ENCODE data around the gene ZNF276.

The ZNF276 gene

DNA sequence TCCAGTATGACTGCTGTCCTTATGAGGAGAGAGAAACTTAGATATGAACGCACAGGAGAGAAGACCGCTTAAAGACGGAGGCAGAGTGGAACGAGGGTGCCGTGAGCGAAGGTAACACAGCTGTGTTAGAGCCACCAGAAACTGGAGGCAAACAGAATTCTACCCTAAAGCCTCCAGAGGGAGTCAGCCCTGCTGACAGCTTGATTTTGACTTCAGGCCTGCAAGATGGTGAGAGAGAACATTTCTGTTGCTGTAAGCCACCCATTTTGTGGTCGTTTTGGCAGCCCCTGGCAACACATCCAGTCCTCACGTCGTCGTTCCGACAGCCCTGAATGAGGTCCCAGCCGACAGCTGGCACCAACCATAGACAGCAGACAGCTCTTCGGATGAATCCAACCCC lies 17.1 kb upstream of the ZNF276 start:
- no peak overlapping the region for H3K4me3 Mint-ChIP-seq
- no peaks in the 10 kb centered on the region for H3K9me3 Mint-ChIP-seq
- H3K4me1 Mint-ChIP-seq = peaks cover 19% of the 10 kb centered on the region
- DNase-seq (ENCODE audit: low spot score in 2 of 2) = no peak
- ATAC-seq = no peak
- peaks cover 9% of the 10 kb centered on the region for H3K36me3 Mint-ChIP-seq
- no peak overlapping the region for H3K27ac Mint-ChIP-seq

DNA sequence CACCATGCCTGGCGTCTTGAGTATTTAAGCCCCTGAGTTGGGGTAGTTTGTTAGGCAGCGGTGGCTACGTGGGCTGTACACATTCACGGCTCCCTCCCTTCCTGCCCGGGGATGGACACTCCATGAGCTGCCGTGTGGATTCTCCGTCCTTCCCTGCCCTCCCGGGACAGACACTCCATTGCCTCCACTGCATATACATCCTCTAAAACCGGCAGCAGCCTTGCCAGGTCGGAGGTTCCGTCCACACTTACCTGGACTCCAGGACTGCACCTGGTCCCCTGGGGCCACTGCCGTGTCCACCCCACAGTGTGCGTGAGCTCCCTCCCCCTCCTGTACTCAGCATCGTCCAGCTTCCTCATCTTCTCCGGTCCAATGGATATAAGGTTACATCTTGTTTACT lies 16.3 kb upstream of the ZNF276 start:
- DNase-seq (ENCODE audit: low spot score in 2 of 2) (no peak), ATAC-seq (no peak)
- peaks cover 16% of the 10 kb centered on the region for H3K4me1 Mint-ChIP-seq
- peaks cover 5% of the 10 kb centered on the region for H3K36me3 Mint-ChIP-seq
- H3K4me3 Mint-ChIP-seq = no peak overlapping the region
- no peak overlapping the region for H3K27ac Mint-ChIP-seq
- no peaks in the 10 kb centered on the region for H3K9me3 Mint-ChIP-seq

DNA sequence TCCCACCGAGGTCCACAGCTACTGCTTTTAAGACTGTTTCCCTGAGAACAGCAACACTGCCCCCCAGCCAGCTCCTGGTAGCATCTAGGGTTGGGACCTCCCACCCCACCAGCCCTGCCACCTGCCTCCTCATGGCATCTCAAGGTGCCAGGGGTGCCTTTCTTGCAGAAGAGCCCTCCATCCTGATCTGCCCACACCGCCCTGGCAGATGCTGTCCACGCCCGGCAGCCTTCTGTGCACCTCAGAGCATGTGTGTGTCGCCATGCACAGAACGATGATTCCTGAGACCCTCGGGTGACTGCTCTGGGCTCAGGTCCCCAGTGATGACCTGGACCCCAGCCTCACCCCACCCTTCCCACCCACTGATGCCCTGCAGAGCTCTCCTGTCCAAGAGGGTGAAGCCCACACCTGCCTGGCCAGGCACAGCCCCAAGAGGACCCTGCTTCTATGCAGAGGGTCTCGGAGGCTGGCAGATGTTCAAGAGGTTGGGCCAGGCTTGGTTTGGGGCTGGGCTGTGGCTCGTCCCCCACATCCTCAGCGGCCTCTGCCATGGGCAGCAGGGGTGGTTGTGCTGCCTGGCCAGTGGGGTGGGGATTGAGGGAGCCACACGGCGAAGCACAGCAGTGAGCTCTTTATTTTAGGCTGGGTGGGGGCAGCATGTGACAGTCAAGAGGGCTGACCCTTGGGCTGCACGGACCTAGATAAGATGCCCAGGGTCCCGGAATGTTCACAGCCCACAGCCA lies 14.6 kb upstream of the ZNF276 start:
- no peaks in the 10 kb centered on the region for H3K36me3 Mint-ChIP-seq
- H3K4me3 Mint-ChIP-seq = no peak overlapping the region
- H3K27ac Mint-ChIP-seq = no peak overlapping the region
- ATAC-seq (no peak), DNase-seq (ENCODE audit: low spot score in 2 of 2) (no peak)
- no peaks in the 10 kb centered on the region for H3K9me3 Mint-ChIP-seq
- peaks cover 11% of the 10 kb centered on the region for H3K4me1 Mint-ChIP-seq

DNA sequence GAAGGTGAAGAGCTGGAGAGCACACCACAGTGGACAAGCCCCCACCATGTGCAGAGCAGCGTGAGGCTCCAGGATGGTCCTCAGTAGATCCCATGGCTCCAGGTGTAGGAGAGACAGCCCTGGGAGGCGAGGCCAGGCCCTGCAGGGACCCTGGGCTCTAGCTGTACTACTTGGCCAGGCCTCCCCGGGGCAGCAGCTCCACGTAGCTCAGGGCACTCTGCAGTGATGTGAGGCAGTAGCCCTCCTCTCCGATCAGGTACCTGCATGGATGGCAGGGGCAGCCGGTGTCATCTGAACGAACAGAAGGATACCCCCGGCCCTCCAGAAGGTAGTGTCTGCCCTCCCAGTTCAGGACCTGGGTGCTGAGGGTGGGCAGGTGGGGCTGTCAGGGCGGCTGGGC lies 13.6 kb upstream of the ZNF276 start:
- peaks cover 6% of the 10 kb centered on the region for H3K4me1 Mint-ChIP-seq
- H3K4me3 Mint-ChIP-seq = no peak overlapping the region
- no peak for ATAC-seq
- DNase-seq (ENCODE audit: low spot score in 2 of 2) = no peak
- no peaks in the 10 kb centered on the region for H3K9me3 Mint-ChIP-seq
- H3K27ac Mint-ChIP-seq = no peak overlapping the region
- H3K36me3 Mint-ChIP-seq = no peaks in the 10 kb centered on the region

DNA sequence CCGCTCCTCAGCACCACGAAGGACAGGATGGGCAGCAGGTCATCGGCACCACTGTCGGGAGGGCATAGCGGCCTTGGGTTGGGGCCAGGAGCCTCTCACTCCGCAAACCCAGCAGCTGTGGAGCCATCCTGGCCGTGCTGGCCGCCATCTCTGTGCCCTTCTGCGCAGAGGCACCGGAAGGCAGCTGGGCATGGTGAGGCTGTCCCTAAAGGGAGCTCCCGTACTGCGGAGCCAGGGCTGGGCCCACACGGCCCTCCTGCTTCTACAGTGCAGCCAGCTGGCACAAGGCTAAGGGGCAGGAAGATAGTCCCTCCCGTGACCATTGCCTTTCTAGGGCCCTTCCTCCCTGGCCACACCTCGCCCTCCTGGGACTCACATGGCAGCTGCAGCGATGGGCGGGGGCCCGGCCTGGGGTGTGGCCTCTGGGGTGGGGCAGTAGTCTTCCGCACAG lies 12.8 kb upstream of the ZNF276 start:
- H3K27ac Mint-ChIP-seq = no peak overlapping the region
- H3K36me3 Mint-ChIP-seq = no peaks in the 10 kb centered on the region
- peaks cover 6% of the 10 kb centered on the region for H3K4me1 Mint-ChIP-seq
- no peak overlapping the region for H3K4me3 Mint-ChIP-seq
- DNase-seq (ENCODE audit: low spot score in 2 of 2) = no peak
- no peaks in the 10 kb centered on the region for H3K9me3 Mint-ChIP-seq
- no peak for ATAC-seq

DNA sequence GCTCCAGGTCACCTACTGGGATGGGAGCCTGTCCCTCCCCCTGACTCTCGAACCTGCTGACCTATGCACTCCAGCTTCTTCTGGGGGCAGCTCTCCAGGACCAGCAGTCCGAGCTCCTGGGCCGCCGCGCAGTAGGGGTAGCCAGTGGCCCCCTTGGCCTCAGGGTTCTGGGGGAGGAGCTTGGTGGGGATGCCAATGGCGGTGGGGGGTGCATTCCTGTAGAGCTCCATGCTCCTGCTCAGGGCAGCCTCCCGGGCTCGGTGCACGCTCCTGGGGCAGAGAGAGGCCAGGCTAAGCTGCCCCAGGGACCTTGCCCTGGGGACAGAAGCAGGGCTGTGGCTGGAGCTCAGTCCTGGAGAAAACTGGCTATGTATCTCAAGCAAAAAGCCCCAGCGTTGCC lies 12.2 kb upstream of the ZNF276 start:
- Mint-ChIP-seq H3K4me3 (no peak overlapping the region), H3K4me1 (peaks cover 6% of the 10 kb centered on the region), H3K36me3 (peaks cover 3% of the 10 kb centered on the region), H3K27ac (no peak overlapping the region), H3K9me3 (no peaks in the 10 kb centered on the region)
- no peak for DNase-seq (ENCODE audit: low spot score in 2 of 2)
- ATAC-seq = no peak

DNA sequence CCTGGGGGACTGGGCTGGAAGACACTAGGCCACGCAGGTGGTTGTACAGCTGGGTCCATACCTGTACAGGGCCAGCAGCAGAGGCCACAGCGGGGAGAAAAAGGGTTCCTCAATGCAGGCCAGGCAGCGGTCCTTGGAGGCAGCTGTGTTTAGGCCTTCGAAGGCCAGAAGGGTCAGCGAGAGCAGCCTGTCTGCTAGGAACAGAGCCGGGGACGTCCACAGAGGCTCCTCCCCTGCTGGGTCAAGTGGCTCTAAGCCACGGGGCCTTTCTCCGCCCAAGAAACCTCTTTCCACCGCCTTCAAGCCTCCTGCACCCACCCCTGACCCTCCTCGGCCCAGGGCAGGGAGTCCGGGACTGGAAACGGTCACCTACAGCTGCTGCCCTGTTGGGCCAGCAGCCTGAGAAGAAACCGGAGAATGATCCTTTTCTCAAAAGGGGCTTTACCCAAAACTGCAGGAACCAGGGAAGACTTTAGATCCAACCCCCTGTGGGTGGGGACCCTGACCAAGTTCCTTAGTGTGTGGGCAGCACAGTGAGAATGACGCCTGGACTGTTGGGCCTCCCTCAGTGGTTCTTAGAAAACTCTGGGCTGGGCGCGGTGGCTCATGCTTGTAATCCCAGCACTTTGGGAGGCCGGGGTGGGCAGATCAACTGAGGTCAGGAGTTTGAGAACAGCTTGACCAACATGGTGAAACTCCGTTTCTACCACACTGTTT lies 11.5 kb upstream of the ZNF276 start:
- Mint-ChIP-seq H3K4me1 (peaks cover 6% of the 10 kb centered on the region), H3K27ac (no peak overlapping the region), H3K9me3 (no peaks in the 10 kb centered on the region), H3K4me3 (no peak overlapping the region), H3K36me3 (peaks cover 10% of the 10 kb centered on the region)
- DNase-seq (ENCODE audit: low spot score in 2 of 2) (no peak), ATAC-seq (no peak)

DNA sequence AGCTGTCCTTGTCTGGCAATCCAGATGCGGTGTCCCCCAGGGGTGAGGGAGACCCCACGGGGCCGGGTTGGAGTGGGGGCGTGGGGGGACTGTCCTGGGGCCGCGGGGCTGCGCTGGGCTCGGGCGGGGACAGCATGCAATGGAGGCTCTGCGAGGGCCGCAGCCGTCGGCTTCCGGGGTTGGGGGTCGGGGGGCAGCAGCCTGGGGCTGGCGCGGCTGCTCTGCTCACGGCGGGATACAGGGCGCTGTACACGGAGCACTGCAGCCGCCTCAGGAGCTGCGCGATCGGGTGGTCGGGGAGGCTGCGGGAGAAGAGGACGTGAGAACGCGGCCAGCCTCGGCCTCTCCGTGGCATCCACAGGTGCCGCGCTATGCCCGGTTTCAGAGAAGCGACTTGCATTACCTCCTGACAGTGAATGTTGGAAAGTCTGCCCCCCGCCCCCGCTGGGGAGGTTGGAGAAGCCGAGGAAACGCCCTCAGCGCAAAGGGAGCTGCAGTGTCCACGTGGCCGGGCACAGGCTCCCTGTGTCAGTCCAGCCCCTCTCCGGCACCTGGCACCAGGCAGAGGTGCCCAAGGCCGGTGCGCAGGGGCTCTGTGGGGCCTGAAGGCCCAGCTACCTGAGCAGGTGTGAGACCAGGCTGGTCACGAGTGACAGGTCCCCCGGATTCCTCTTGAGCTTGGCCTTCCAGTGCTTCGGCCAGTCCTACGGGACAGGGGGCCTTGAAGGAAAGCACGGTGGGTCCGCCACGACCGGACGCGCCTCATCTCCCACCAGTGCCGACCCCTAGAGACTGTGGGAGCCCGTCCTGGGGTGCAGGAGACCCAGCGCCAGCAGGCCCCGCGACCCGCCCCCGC lies 10.4 kb upstream of the ZNF276 start:
- ATAC-seq (no peak), DNase-seq (ENCODE audit: low spot score in 2 of 2) (no peak)
- Mint-ChIP-seq H3K9me3 (no peaks in the 10 kb centered on the region), H3K27ac (no peak overlapping the region), H3K36me3 (peaks cover 20% of the 10 kb centered on the region), H3K4me1 (peaks cover 4% of the 10 kb centered on the region), H3K4me3 (no peak overlapping the region)

DNA sequence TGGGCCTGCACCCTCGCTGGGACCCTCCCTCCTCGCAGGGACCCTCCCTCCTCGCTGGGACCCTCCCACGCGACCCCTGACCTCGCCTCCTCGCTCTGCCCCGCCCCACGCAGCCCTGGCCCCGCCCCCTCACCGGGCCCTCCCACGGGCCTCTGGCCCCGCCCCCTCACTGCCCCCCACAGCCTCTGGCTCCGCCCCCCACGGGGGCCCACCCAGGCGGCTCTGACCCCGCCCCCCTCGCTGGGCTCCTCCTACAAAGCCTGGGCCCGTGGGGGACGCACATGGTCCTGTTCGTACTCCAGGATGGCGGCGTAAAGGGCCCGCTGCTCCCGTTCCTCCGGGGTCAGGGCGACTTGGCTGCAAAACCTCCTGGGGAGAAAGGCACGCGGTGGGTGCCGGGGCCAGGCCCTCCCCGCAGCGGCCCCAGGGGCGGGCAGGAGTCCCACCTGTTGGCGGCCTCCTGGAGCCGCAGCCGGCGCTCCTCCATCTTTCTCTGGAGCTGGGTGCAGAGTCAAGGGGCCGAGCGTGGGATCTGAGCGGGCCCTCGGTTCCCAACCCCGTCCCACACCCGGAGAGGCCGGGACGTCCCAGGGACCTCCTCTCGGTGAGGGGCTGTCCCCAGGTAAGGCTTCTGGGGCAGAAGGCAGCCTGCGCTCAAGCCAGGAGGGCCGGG lies 9.6 kb upstream of the ZNF276 start:
- peak overlapping the region; percentile 67 for H3K4me3 Mint-ChIP-seq
- DNase-seq (ENCODE audit: low spot score in 2 of 2) = peak; percentile 73 to 95
- no peak overlapping the region for H3K27ac Mint-ChIP-seq
- no peaks in the 10 kb centered on the region for H3K4me1 Mint-ChIP-seq
- peak; percentile 73 for ATAC-seq
- no peaks in the 10 kb centered on the region for H3K9me3 Mint-ChIP-seq
- H3K36me3 Mint-ChIP-seq = peaks cover 26% of the 10 kb centered on the region

DNA sequence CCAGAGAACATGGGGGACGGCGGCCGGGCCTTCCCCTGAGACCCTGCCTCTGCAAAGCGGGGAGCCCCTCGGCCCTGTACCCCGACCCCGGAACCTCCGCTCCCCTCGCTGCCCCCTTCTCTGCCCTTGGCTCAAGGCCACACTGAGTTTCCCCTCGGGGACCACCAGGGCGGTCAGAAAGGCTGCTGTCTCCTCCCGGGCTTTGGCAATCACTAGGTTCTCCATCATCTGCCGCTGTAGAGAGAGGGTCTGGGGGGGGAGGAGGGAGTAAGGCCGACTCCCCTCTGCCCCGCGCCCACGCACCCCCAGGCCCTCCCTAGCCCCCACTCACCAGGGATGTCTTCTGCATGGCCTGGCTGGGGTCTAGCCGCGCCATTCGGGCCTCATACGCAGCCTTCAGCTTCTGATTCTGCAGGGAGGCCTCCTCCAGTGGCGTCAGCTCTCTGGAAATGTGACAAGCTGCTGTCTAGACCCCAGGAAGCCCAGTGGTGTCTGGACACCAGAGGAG lies 9.0 kb upstream of the ZNF276 start:
- DNase-seq (ENCODE audit: low spot score in 2 of 2) (no peak), ATAC-seq (no peak)
- H3K36me3 Mint-ChIP-seq = peaks cover 30% of the 10 kb centered on the region
- H3K9me3 Mint-ChIP-seq = no peaks in the 10 kb centered on the region
- no peaks in the 10 kb centered on the region for H3K4me1 Mint-ChIP-seq
- no peak overlapping the region for H3K27ac Mint-ChIP-seq
- peak overlapping the region; percentile 67 for H3K4me3 Mint-ChIP-seq

DNA sequence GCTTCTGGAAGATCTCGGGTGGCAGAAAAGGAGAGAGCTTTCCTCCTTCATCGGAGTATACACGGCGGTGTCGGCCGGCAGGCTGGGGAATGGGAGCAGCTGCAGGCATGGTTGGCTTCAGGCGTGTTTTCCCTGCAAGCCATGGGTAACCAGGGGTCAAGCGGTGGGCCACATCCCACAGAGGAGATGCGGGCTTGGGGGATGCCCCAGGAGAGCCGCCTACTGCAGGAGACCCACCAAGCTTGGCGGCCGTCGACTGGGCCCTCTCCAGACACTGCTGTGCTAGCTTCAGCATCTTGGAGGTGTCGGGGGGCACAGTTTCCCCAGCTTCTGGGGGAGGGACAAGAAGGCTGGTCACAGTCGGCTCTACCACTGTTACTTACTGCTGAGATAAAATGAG lies 4.8 kb upstream of the ZNF276 start:
- no peak overlapping the region for H3K4me3 Mint-ChIP-seq
- ATAC-seq = no peak
- H3K27ac Mint-ChIP-seq = no peak overlapping the region
- H3K9me3 Mint-ChIP-seq = no peaks in the 10 kb centered on the region
- H3K4me1 Mint-ChIP-seq = peaks cover 30% of the 10 kb centered on the region
- H3K36me3 Mint-ChIP-seq = peaks cover 40% of the 10 kb centered on the region
- DNase-seq (ENCODE audit: low spot score in 2 of 2) = no peak

DNA sequence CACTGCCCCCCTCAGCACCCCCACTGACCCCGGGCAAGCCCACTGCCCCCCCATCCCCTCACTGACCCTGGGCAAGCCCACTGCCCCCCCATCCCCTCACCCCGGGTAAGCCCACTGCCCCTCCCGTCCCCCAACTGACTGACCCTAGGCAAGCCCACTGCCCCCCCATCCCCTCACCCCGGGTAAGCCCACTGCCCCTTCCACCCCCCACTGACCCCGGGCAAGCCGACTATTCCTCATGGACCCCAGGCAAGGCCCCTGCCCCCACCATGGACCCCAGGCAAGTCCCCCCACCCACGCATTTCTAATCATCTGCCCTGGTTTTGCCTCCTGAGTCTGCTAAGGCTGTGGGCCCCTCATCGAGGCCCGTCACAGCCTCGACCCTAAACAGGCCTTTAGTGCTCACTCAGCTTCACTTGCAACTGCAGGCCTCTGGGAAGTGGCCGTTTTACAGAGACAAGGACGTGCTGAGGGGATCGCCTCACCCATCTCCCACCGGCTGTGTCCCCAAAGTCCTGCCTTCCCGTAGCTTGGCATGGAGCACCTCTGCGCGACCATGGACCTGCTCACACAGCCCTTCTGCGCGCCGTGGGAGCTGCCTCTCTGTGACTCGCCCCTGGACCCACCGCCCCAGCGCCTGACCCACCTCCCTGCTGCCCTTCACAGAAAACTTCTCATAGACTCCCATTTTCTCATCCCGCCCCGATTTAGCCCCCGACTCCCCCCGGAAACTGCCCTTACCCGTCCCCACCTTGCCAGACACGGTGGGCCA lies 4.2 kb upstream of the ZNF276 start:
- H3K4me1 Mint-ChIP-seq = peaks cover 30% of the 10 kb centered on the region
- H3K4me3 Mint-ChIP-seq = no peak overlapping the region
- H3K27ac Mint-ChIP-seq = no peak overlapping the region
- no peaks in the 10 kb centered on the region for H3K9me3 Mint-ChIP-seq
- DNase-seq (ENCODE audit: low spot score in 2 of 2) = no peak
- peaks cover 40% of the 10 kb centered on the region for H3K36me3 Mint-ChIP-seq
- no peak for ATAC-seq

DNA sequence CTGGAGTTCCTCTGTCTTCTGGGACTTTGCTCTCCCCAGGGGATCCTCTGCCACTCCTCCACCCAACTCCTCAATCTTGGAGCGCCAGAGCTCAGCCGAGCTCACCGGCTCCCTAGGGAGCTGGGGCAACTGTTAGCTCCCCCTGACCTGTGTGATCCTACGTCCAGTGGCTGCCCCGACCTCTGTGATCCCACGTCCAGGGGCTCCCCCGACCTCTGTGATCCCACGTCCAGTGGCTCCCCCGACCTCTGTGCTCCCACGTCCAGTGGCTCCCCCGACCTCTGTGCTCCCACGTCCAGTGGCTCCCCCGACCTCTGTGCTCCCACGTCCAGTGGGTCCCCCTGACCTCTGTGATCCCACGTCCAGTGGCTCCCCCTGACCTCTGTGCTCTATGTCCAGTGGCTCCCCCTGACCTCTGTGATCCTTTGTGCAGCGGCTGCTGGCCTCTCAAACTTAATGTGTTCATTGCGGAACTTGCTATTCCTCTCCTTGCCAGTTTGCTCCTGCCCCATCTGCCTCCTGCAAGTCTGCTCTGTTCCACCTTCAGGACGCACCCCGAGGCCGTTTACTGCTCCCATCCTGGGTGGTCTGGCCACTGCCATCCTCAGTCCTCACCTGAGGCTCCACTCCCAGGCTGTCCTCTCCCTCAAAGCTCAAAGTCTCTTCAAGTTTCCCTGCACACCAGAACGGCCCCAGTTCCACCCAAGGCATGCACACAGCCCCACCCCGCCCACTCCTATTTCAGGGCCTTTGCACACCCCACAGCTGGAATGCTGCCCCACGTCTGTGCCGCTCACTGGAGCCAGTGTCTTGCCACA lies 3.4 kb upstream of the ZNF276 start:
- H3K4me3 Mint-ChIP-seq = no peak overlapping the region
- no peak overlapping the region for H3K27ac Mint-ChIP-seq
- ATAC-seq (no peak), DNase-seq (ENCODE audit: low spot score in 2 of 2) (no peak)
- H3K4me1 Mint-ChIP-seq = peaks cover 36% of the 10 kb centered on the region
- no peaks in the 10 kb centered on the region for H3K9me3 Mint-ChIP-seq
- peaks cover 47% of the 10 kb centered on the region for H3K36me3 Mint-ChIP-seq

DNA sequence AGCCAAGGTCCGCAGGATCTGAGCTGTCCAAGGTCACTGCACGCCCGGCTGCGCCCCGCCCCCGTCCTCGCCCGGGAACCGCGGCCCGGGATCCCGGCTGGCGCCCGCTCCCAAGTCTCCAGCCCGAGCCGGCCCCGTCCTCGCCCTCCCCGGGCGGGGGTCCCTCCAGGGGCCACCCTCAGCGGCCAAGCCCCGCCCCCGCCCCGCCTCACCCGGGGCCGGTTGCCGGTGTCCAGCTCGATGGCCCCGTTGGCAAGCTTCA lies 855 bp upstream of the ZNF276 start:
- Mint-ChIP-seq H3K9me3 (no peaks in the 10 kb centered on the region), H3K27ac (peak overlapping the region; percentile 26), H3K36me3 (peaks cover 57% of the 10 kb centered on the region), H3K4me1 (peaks cover 55% of the 10 kb centered on the region), H3K4me3 (peak overlapping the region; percentile 90)
- ATAC-seq (no peak), DNase-seq (ENCODE audit: low spot score in 2 of 2) (no peak)

Data from stimulated activated effector memory CD8-positive, alpha-beta T cell treated with anti-CD3 and anti-CD28 coated beads, Interleukin-12 subunit alpha, Interleukin-12 subunit beta, amount 100 ng/mL, for 72 hours (primary cell).